Endothelial cell of umbilical vein (primary cell): ENCODE data around the gene ADCY9. TPM values are rescaled to one million over a fixed set of nuclear protein-coding genes. Genes with fewer than 3 reads are reported as not detected.

Source experiments
- BruUV-seq: library from RNA; stranded (reverse); fragments of 400-500 nt; replicated peaks from 2 replicates; lab custom pipeline; 2021; lab: Mats Ljungman, UMichigan
- CTCF ChIA-PET: fragments of 300-600, 350-600 bp; sonication (Branson Sonifier 250); formaldehyde crosslinking; loops from one replicate; lab custom pipeline; 2021; ENCODE audit warnings: antibody characterized with exemption, inconsistent platforms; lab: Charles Lee
- POLR2A ChIA-PET: fragments of 300-600, 350-600 bp; sonication (Branson Sonifier 250); formaldehyde crosslinking; loops from one replicate; lab custom pipeline; 2021; ENCODE audit warnings: antibody characterized with exemption, inconsistent platforms; lab: Charles Lee
- DNase-seq: peaks from one replicate; pipeline ENCODE4 v3.0.0-alpha.2; 2011; ENCODE audit warnings: low read depth, low spot score
- FAIRE-seq: peaks from 2 replicates; lab custom pipeline; 2011; peaks lifted over from hg19 to GRCh38; lab: Jason Lieb, UNC
- H2AFZ ChIP-seq: 2 replicates; pipeline ENCODE4 v1.6.0; 2012; ENCODE audit warnings: low read depth, low read length, control low read depth, inconsistent platforms
- H3K27ac ChIP-seq: 2 replicates; pipeline ENCODE4 v1.5.1; 2011; ENCODE audit warnings: low read depth, mild to moderate bottlenecking, control low read depth, low read length, moderate library complexity; ENCODE audit not compliant: insufficient read depth
- H3K27me3 ChIP-seq, 2 experiments: 2 replicates each; pipeline versions ENCODE4 v1.6.0 to v1.6.1; 2011; ENCODE audit warnings: low read length in 2 of 2, mixed read lengths in 1 of 2; ENCODE audit not compliant: control insufficient read depth in 2 of 2, insufficient read depth in 2 of 2
- H3K36me3 ChIP-seq, 2 experiments: 2 replicates in 1 of 2; 3 replicates in 1 of 2; pipeline ENCODE4 v1.5.1; 2011; ENCODE audit warnings: low read length in 2 of 2, mild to moderate bottlenecking in 1 of 2, moderate library complexity in 1 of 2; ENCODE audit not compliant: control insufficient read depth in 2 of 2, insufficient read depth in 2 of 2; ENCODE audit errors: extremely low read depth in 1 of 2
- H3K4me1 ChIP-seq: 3 replicates; pipeline ENCODE4 v1.5.1; 2011; ENCODE audit warnings: mild to moderate bottlenecking, low read length; ENCODE audit not compliant: control insufficient read depth, insufficient read depth; ENCODE audit errors: extremely low read depth
- H3K4me2 ChIP-seq: 2 replicates; pipeline ENCODE4 v1.6.1; 2011; ENCODE audit warnings: low read length, control low read depth, mixed read lengths; ENCODE audit not compliant: insufficient read depth
- H3K4me3 ChIP-seq, 3 experiments: fragments of 200-600 bp in 1 of 3; sonication (generic), shearing (Covaris generic) in 1 of 3; replicated peaks in 1 of 3; 2 replicates each; pipeline ENCODE4 v1.5.1; 2011 to 2016; ENCODE audit warnings: control low read depth in 3 of 3, low read length in 3 of 3, mild to moderate bottlenecking in 2 of 3, inconsistent platforms in 1 of 3, low read depth in 1 of 3, moderate library complexity in 1 of 3; ENCODE audit not compliant: insufficient read depth in 1 of 3
- H3K79me2 ChIP-seq: 2 replicates; pipeline ENCODE4 v1.6.0; 2012; ENCODE audit warnings: low read length, inconsistent platforms; ENCODE audit not compliant: control insufficient read depth, insufficient read depth
- H3K9ac ChIP-seq: replicated peaks from 2 replicates; pipeline ENCODE3; 2011; ENCODE audit warnings: low read length, control low read depth; ENCODE audit not compliant: insufficient read depth; ENCODE audit errors: extremely low read depth
- H3K9me1 ChIP-seq: replicated peaks from 3 replicates; pipeline ENCODE4 v1.6.0; 2011; ENCODE audit warnings: mild to moderate bottlenecking, low read length; ENCODE audit not compliant: control insufficient read depth, insufficient read depth; ENCODE audit errors: extremely low read depth
- H3K9me3 ChIP-seq: replicated peaks from 2 replicates; pipeline ENCODE4 v1.5.1; 2012; ENCODE audit warnings: low read length, inconsistent platforms; ENCODE audit not compliant: control insufficient read depth, insufficient read depth
- H4K20me1 ChIP-seq: replicated peaks from 2 replicates; pipeline ENCODE3; 2011; ENCODE audit warnings: mild to moderate bottlenecking, low read length; ENCODE audit not compliant: control insufficient read depth, insufficient read depth; ENCODE audit errors: extremely low read depth
- CTCF ChIP-seq, 2 donors: IDR thresholded peaks; 1 replicate in 1 of 2; 2 replicates in 1 of 2; pipeline ENCODE4 v1.5.1; 2011; ENCODE audit warnings: low read length in 2 of 2, mild to moderate bottlenecking in 2 of 2, moderate library complexity in 2 of 2, control low read depth in 1 of 2, inconsistent platforms in 1 of 2, low read depth in 1 of 2; ENCODE audit not compliant: insufficient read depth in 1 of 2; ENCODE audit errors: extremely low read depth in 1 of 2
- EZH2 ChIP-seq: IDR thresholded peaks from 2 replicates; pipeline ENCODE4 v1.6.1; 2012; ENCODE audit warnings: borderline replicate concordance, low read depth, mild to moderate bottlenecking, moderate library complexity, low read length, inconsistent platforms; ENCODE audit not compliant: severe bottlenecking
- FOS ChIP-seq: IDR thresholded peaks from 2 replicates; pipeline ENCODE4 v1.6.1; 2011; ENCODE audit warnings: mild to moderate bottlenecking, low read length, moderate library complexity, borderline replicate concordance; ENCODE audit not compliant: insufficient read depth
- GATA2 ChIP-seq: IDR thresholded peaks from 2 replicates; pipeline ENCODE4 v1.7.0; 2011; ENCODE audit warnings: low read depth, mild to moderate bottlenecking, moderate library complexity, mixed read lengths, low read length; ENCODE audit not compliant: insufficient read length, insufficient read depth
- MAX ChIP-seq: IDR thresholded peaks from 2 replicates; pipeline ENCODE4 v1.6.1; 2011; ENCODE audit not compliant: insufficient read depth, insufficient read length
- MYC ChIP-seq: IDR thresholded peaks from one replicate; pipeline ENCODE4 v1.6.1; 2011; ENCODE audit warnings: mild to moderate bottlenecking, low read depth, low read length
- POLR2AphosphoS5 ChIP-seq: IDR thresholded peaks from 2 replicates; pipeline ENCODE4 v1.6.1; 2012; ENCODE audit warnings: low read depth, mild to moderate bottlenecking, control low read depth, low read length, moderate library complexity; ENCODE audit not compliant: insufficient read depth
- dilution Hi-C: fragments of 300-500 bp; cut with MboI; formaldehyde crosslinking; loops from one replicate; pipeline ENCODE4 v1.15.0; 2019; ENCODE audit warnings: low sequenced_read_pairs; ENCODE audit not compliant: extremely low pct_ligation_motif_present
- intact Hi-C: fragments of 100-400 bp; cut with micrococcal nuclease; formaldehyde crosslinking; loops from one replicate; pipeline ENCODE4 v1.10.0; 2022
- polyA plus RNA-seq, 4 experiments: library from polyadenylated mRNA; depleted of rRNA in 3 of 4; stranded (reverse) in 3 of 4; unstranded in 1 of 4; fragments of >200 nt; gene quantifications; 2 replicates each; pipeline versions ENCODE4 v1.2.1 to v1.2.3, GENCODE V29; 2011 to 2012; ENCODE audit warnings: missing spikeins in 1 of 4
- total RNA-seq: library from RNA; stranded (reverse); gene quantifications from 2 replicates; pipeline ENCODE4 v1.2.3, GENCODE V29; 2021

ADCY9 gene
- total and polyA plus RNA-seq, 2 donors (not counting 3 experiments of a cell fraction or from before 2014, with no cell fraction given): 6.8 to 14.0 TPM

GRCh38 chr16:4120176-4120575, 3.9 kb upstream of the ADCY9 start:
- H4K20me1 ChIP-seq: no peaks in the 10 kb centered on the region
- H3K4me1 ChIP-seq: peaks cover 5% of the 10 kb centered on the region
- CTCF ChIA-PET: interaction anchor here (0.7 to 1.9 kb wide), 2 partner anchors 8 to 180 kb away, joined by 3 to 7 read pairs; no protein-coding TSS in a partner anchor
- H3K4me3 ChIP-seq: no peak overlapping the region
- BruUV-seq: no TSS peak
- intact Hi-C loops: no loop called here
- H3K27ac ChIP-seq: no peak overlapping the region
- DNase-seq: no peak
- no peak overlapping the region for H2AFZ ChIP-seq
- H3K79me2 ChIP-seq: no peaks in the 10 kb centered on the region
- no peak for FAIRE-seq
- no peaks in the 10 kb centered on the region for H3K36me3 ChIP-seq
- POLR2A ChIA-PET: no interaction called here
- TF ChIP-seq CTCF (IDR thresholded peaks at IDR 0.05; ENCODE audit: extremely low read depth in 1 of 2, insufficient read depth in 1 of 2, low read depth in 1 of 2, low read length in 2 of 2) (no peak), MAX (no peak), FOS (no peak), MYC (no peak), GATA2 (no peak), POLR2AphosphoS5 (no peak), EZH2 (no peak)
- no peak overlapping the region for H3K9ac ChIP-seq
- H3K27me3 ChIP-seq: no peaks in the 10 kb centered on the region
- no peak overlapping the region for H3K4me2 ChIP-seq
- no peaks in the 10 kb centered on the region for H3K9me1 ChIP-seq
- dilution Hi-C loops: no loop called here
- no peaks in the 10 kb centered on the region for H3K9me3 ChIP-seq
